ENCODE measurements around the gene RAB22A.

RAB22A gene

DNA sequence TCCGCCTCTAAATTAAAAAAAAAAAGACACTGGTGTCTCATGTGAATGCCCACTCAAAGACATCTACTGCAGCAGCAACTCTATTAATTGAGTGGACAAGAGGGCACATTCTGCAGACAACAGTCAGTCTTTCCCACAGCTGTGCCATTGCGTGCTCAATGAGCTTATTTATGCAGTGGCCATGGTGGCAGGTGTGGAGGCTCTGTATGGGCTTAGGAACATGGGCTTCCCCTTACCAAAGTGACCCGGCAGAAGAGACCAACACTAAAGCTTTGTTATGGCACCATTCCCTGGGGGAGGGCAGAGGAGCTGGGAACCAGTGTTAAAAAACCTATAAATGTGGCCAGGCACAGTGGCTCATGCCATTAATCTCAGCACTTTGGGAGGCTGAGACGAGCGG lies 75.3 kb downstream of the RAB22A start:
- H3K4me3 ChIP-seq (ENCODE audit: severe bottlenecking): no peak overlapping the region
- TF ChIP-seq, protein P1, sequence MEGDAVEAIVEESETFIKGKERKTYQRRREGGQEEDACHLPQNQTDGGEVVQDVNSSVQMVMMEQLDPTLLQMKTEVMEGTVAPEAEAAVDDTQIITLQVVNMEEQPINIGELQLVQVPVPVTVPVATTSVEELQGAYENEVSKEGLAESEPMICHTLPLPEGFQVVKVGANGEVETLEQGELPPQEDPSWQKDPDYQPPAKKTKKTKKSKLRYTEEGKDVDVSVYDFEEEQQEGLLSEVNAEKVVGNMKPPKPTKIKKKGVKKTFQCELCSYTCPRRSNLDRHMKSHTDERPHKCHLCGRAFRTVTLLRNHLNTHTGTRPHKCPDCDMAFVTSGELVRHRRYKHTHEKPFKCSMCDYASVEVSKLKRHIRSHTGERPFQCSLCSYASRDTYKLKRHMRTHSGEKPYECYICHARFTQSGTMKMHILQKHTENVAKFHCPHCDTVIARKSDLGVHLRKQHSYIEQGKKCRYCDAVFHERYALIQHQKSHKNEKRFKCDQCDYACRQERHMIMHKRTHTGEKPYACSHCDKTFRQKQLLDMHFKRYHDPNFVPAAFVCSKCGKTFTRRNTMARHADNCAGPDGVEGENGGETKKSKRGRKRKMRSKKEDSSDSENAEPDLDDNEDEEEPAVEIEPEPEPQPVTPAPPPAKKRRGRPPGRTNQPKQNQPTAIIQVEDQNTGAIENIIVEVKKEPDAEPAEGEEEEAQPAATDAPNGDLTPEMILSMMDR (IDR thresholded peaks at IDR 0.05; ENCODE audit: poor library complexity, severe bottlenecking): no peak
- peaks cover 7% of the 10 kb centered on the region for H3K4me1 ChIP-seq (ENCODE audit: insufficient read depth, poor library complexity, severe bottlenecking)
- H3K27ac ChIP-seq (ENCODE audit: poor library complexity, severe bottlenecking): no peak overlapping the region
- H3K36me3 ChIP-seq (ENCODE audit: low read depth): peaks cover 1% of the 10 kb centered on the region
- ATAC-seq (ENCODE audit: low read depth) (no peak), DNase-seq (ENCODE audit: low spot score) (no peak)
- H3K27me3 ChIP-seq (ENCODE audit: insufficient read depth, poor library complexity, severe bottlenecking): no peaks in the 10 kb centered on the region
- peaks cover 10% of the 10 kb centered on the region for H3K9me3 ChIP-seq (ENCODE audit: severe bottlenecking)

DNA sequence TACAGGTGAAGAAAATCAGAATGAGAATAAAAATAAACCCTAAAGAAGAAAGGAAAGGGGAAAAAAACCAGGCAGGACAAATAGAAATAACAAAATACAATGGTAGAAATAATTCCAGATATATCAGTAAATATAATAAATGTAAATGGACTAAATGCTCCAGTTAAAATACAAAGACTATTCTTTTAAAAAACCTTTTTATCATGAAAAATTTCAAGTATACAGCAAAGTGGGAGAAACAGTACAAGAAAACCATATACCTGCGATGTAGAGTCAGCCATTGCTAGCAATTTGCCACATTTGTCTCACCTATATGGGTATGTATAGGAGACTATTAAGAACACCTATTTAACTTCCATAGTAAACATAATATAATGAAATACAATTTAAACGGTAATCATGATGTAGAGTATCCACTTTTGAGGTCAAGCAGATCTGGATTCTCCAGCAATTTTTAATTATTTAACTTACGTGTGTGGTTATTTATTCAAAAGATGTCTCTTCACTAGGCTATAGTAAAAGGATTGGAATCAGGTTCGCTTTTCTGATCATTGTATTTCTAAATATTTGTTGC lies 78.6 kb downstream of the RAB22A start:
- DNase-seq (ENCODE audit: low spot score): no peak
- Histone ChIP-seq H3K9me3 (ENCODE audit: severe bottlenecking) (peaks cover 5% of the 10 kb centered on the region), H3K4me1 (ENCODE audit: insufficient read depth, poor library complexity, severe bottlenecking) (peaks cover 28% of the 10 kb centered on the region), H3K36me3 (ENCODE audit: low read depth) (peaks cover 34% of the 10 kb centered on the region), H3K27ac (ENCODE audit: poor library complexity, severe bottlenecking) (no peak overlapping the region), H3K27me3 (ENCODE audit: insufficient read depth, poor library complexity, severe bottlenecking) (no peaks in the 10 kb centered on the region), H3K4me3 (ENCODE audit: severe bottlenecking) (peak overlapping the region; percentile 65)
- TF ChIP-seq, protein P1 (IDR thresholded peaks at IDR 0.05; ENCODE audit: poor library complexity, severe bottlenecking): no peak
- ATAC-seq (ENCODE audit: low read depth): no peak

DNA sequence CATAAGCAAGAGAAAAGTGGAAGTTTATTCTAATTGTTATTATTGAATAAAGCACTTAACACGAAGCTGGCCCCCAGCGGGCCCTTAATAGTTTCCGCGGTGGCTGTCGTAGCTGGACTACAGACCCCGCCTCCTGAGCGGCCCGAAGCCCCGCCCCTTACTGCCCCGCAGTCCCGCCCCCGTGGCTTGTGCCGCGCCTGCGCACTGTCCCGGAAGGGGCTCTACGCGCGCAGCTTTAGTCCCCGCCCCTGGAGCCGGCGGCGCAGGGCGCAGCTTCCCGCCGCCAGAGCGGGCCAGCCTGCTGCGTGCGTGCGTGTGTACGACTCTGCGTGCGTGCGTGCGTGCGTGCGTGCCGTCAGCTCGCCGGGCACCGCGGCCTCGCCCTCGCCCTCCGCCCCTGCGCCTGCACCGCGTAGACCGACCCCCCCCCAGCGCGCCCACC lies 79.4 kb downstream of the RAB22A start, which contains the start of gene VAPB:
Gene VAPB, plus strand, starts transcription at position 348 of the 442 bp plus-strand sequence. CDS start 231 bp downstream, outside the sequence.
- Histone ChIP-seq H3K4me3 (ENCODE audit: severe bottlenecking) (peak within 1 kb of the TSS; percentile 65), H3K27ac (ENCODE audit: poor library complexity, severe bottlenecking) (peak within 1 kb of the TSS; percentile 68), H3K4me1 (ENCODE audit: insufficient read depth, poor library complexity, severe bottlenecking) (peaks cover 28% of the 10 kb centered on the region), H3K36me3 (ENCODE audit: low read depth) (peaks cover 42% of the 10 kb centered on the region), H3K27me3 (ENCODE audit: insufficient read depth, poor library complexity, severe bottlenecking) (no peaks in the 10 kb centered on the region), H3K9me3 (ENCODE audit: severe bottlenecking) (peaks cover 5% of the 10 kb centered on the region)
- ATAC-seq (ENCODE audit: low read depth) (peak; percentile 98), DNase-seq (ENCODE audit: low spot score) (peak; percentile 99)
- TF ChIP-seq, protein P1 (IDR thresholded peaks at IDR 0.05; ENCODE audit: poor library complexity, severe bottlenecking): no peak

GRCh38 chr20:58389324-58389967 lies 79.9 kb downstream of the RAB22A start:
- peak overlapping the region; percentile 68 for H3K27ac ChIP-seq (ENCODE audit: poor library complexity, severe bottlenecking)
- H3K4me3 ChIP-seq (ENCODE audit: severe bottlenecking): peak overlapping the region; percentile 65
- ATAC-seq (ENCODE audit: low read depth) (peak; percentile 42), DNase-seq (ENCODE audit: low spot score) (no peak)
- peaks cover 30% of the 10 kb centered on the region for H3K4me1 ChIP-seq (ENCODE audit: insufficient read depth, poor library complexity, severe bottlenecking)
- no peaks in the 10 kb centered on the region for H3K27me3 ChIP-seq (ENCODE audit: insufficient read depth, poor library complexity, severe bottlenecking)
- H3K36me3 ChIP-seq (ENCODE audit: low read depth): peaks cover 48% of the 10 kb centered on the region
- TF ChIP-seq, protein P1 (IDR thresholded peaks at IDR 0.05; ENCODE audit: poor library complexity, severe bottlenecking): no peak
- peaks cover 5% of the 10 kb centered on the region for H3K9me3 ChIP-seq (ENCODE audit: severe bottlenecking)

Data from RWPE2 (cell line).